Upper lobe of right lung (tissue), 1 donor: ENCODE measurements around the gene ZFAND2B. TPM values are rescaled to one million over a fixed set of nuclear protein-coding genes. Genes with fewer than 3 reads are reported as not detected.

Experiments used
- ATAC-seq: fragments of 200-7000 bp; cut with Tn5 transposase; one replicate; pipeline ENCODE4 v1.9.1; 2020; ENCODE audit warnings: mild to moderate bottlenecking, moderate library complexity
- DNase-seq: peaks from one replicate; pipeline ENCODE4 v3.0.0-alpha.2; 2020
- H3K27ac ChIP-seq: fragments of 200-600 bp; one replicate; pipeline ENCODE4 v1.8.0; 2022
- H3K27me3 ChIP-seq: fragments of 200-600 bp; one replicate; pipeline ENCODE4 v1.8.0; 2022; ENCODE audit warnings: mild to moderate bottlenecking
- H3K36me3 ChIP-seq: fragments of 200-600 bp; one replicate; pipeline ENCODE4 v1.8.0; 2022
- H3K4me1 ChIP-seq: fragments of 200-600 bp; one replicate; pipeline ENCODE4 v1.8.0; 2022
- H3K4me3 ChIP-seq: fragments of 200-600 bp; one replicate; pipeline ENCODE4 v1.8.0; 2022; ENCODE audit warnings: mild to moderate bottlenecking
- H3K9me3 ChIP-seq: fragments of 200-600 bp; one replicate; pipeline ENCODE4 v1.8.0; 2022
- intact Hi-C: fragments of 100-400 bp; cut with DNase I; formaldehyde crosslinking; loops from one replicate; pipeline ENCODE4 v1.11.0; 2022
- total RNA-seq: library from RNA; stranded (reverse); fragmentation: NEBNext Ultra II Directional; extraction: Animal tissue kit (Norgen Biotek cat#: 25700); gene quantifications from one replicate; pipeline ENCODE4 v1.2.1, GENCODE V29; 2021
- TF ChIP-seq, protein P1 (sequence below): fragments of 200-600 bp; IDR thresholded peaks from one replicate; pipeline ENCODE4 v1.8.0; 2022; ENCODE audit warnings: antibody characterized with exemption
- donor health status: DM: no; HTN: yes; CAD: no; lungs with severe emphysema.

The ZFAND2B gene
- total RNA-seq, 1 donor from 2014 or later: 41.2 TPM

DNA sequence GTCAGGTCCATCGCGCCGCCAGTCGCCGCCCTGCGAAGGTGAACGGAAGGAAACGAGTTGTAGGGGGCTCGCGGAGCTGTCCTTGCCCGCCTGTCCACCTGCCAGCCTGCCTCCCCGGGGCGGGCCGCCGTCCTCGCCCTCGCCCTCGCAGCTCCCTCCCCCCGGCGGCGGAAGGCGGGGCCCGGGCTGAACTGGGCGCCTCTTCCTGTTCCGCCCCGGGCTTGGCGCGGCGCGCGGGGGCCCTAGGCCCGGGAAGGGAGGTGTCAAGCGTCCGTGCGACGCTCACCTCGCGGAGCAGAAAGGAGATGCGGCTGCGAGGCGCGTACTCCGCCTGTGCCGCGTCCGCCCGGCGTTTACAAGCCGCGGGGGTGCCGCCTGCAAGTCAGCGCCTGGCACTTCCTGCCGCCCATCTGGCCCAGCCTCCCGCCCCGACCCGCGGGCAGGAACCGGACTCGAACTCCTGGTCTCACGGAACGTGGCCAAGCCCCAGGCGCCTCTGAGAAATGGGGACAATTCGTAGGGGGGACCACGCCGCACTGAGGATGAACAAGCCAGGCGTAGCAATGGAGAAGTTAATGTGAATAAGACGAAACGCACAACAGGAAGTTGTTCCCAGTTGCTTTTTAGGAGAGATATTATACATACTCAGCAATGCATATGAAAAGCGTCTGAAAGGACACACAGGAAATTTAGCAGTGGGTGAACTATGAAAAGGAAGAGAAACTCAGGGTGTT lies 29.6 kb upstream of the ZFAND2B start, which contains the start of gene CNPPD1:
Gene CNPPD1, minus strand, starts transcription at position 108 of the 734 bp plus-strand sequence. Its CDS starts 97 bp downstream, at position 11.
- peak; percentile 91 for ATAC-seq
- Histone ChIP-seq H3K4me3 (peak within 1 kb of the TSS; percentile 73), H3K36me3 (peaks cover 66% of the 10 kb centered on the region), H3K27me3 (no peaks in the 10 kb centered on the region), H3K4me1 (peaks cover 28% of the 10 kb centered on the region), H3K9me3 (no peaks in the 10 kb centered on the region), H3K27ac (peak within 1 kb of the TSS; percentile 98)
- DNase-seq: peak; percentile 97
- intact Hi-C loops: loop anchor here (10.0 kb wide), 1 partner anchor 48 kb away; the partner anchor contains the start of genes ANKZF1 and ATG9A
- TF ChIP-seq, protein P1, sequence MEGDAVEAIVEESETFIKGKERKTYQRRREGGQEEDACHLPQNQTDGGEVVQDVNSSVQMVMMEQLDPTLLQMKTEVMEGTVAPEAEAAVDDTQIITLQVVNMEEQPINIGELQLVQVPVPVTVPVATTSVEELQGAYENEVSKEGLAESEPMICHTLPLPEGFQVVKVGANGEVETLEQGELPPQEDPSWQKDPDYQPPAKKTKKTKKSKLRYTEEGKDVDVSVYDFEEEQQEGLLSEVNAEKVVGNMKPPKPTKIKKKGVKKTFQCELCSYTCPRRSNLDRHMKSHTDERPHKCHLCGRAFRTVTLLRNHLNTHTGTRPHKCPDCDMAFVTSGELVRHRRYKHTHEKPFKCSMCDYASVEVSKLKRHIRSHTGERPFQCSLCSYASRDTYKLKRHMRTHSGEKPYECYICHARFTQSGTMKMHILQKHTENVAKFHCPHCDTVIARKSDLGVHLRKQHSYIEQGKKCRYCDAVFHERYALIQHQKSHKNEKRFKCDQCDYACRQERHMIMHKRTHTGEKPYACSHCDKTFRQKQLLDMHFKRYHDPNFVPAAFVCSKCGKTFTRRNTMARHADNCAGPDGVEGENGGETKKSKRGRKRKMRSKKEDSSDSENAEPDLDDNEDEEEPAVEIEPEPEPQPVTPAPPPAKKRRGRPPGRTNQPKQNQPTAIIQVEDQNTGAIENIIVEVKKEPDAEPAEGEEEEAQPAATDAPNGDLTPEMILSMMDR: no peak

DNA sequence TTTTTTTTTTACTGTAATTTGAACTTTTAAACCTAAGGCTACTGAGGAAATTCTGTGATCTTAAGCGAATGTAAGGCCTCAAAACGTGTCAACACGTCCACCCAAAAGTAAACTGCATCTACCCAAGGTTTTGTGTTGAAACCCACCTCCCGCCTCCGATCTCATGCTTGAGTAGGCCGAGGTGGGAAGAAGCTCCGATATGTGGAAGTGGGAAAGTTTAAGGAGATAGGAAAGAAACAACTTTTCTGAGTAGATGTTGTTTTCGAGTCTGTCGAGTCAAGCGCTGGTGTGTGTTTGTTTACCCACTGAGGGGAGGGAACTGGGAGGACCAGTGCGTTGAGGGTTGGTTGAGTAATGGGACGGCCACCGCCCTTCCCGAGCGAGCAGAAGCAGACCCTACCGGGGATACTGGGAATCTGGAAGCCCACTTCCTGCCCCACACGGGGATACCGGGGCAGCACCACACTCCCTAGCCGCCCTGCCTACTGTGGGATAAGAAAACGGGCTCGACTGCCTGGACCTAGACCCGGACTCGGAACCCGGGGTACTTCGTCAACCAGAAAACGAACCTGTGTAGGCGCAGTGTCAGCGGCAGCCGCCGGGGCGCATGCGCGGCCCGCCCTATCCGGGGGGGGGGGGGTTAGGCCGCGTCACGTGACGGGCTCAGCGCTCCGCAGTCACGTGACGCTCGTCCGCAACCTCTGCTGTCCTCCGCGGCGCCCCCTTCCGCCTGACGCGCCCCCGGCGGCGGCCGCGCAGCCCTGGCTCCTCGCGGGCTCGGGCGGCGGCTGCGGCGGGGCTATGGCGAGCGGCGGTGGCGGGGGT lies 28.8 kb upstream of the ZFAND2B start, which contains the start of gene RETREG2:
Gene RETREG2, plus strand, starts transcription at position 724 of the 825 bp plus-strand sequence. Its CDS starts 78 bp downstream, at position 802.
- intact Hi-C loops: loop anchor here (10.0 kb wide), 1 partner anchor 47 kb away; the partner anchor contains the start of genes ANKZF1 and ATG9A
- ATAC-seq (peak; percentile 82), DNase-seq (peak; percentile 92)
- Histone ChIP-seq H3K36me3 (peaks cover 66% of the 10 kb centered on the region), H3K4me1 (peaks cover 28% of the 10 kb centered on the region), H3K4me3 (peak within 1 kb of the TSS; percentile 73), H3K9me3 (no peaks in the 10 kb centered on the region), H3K27me3 (no peaks in the 10 kb centered on the region), H3K27ac (peak within 1 kb of the TSS; percentile 98)
- TF ChIP-seq, protein P1: peak; percentile 32

DNA sequence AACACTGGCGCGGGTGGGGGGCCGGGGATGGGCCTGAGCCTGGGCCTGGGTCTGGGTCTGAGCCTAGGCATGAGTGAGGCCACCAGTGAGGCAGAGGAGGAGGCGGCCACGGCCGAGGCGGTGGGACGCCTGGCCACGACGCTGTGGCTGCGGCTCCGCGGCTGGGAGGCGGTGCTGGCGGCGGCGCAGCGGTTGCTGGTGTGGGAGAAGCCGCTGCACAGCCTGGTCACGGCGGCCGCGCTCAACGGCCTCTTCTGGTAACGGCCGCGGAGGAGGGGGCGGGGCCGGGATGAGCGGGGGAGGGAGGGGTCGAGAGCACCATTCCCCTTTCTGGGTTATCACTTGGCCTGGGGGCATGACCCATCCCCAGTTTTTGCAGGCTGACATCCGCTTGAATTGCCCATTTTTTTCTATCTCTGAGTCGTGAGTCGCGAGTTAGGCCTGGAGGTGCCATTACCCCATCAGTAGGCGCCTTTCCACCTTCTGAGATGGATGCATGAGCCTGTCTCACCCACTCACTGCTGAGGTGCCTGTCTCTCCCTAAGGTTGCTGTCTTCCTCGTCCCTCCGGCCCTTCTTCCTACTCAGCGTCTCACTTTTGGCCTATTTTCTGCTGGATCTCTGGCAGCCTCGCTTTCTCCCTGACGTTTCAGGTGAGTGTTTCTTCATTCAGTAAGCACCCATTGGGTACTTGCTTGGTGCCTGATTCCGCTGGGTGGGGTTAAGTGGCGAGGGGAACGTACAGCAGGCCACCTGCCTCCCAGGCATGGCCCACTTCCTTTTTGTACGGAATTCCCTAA lies 28.0 kb upstream of the ZFAND2B start:
- Histone ChIP-seq H3K4me1 (peaks cover 28% of the 10 kb centered on the region), H3K9me3 (no peaks in the 10 kb centered on the region), H3K4me3 (peak overlapping the region; percentile 73), H3K36me3 (peaks cover 66% of the 10 kb centered on the region), H3K27me3 (no peaks in the 10 kb centered on the region), H3K27ac (peak overlapping the region; percentile 98)
- ATAC-seq (peak; percentile 6), DNase-seq (no peak)
- TF ChIP-seq, protein P1: no peak
- intact Hi-C loops: loop anchor here (10.0 kb wide), 1 partner anchor 46 kb away; the partner anchor contains the start of genes ANKZF1 and ATG9A

DNA sequence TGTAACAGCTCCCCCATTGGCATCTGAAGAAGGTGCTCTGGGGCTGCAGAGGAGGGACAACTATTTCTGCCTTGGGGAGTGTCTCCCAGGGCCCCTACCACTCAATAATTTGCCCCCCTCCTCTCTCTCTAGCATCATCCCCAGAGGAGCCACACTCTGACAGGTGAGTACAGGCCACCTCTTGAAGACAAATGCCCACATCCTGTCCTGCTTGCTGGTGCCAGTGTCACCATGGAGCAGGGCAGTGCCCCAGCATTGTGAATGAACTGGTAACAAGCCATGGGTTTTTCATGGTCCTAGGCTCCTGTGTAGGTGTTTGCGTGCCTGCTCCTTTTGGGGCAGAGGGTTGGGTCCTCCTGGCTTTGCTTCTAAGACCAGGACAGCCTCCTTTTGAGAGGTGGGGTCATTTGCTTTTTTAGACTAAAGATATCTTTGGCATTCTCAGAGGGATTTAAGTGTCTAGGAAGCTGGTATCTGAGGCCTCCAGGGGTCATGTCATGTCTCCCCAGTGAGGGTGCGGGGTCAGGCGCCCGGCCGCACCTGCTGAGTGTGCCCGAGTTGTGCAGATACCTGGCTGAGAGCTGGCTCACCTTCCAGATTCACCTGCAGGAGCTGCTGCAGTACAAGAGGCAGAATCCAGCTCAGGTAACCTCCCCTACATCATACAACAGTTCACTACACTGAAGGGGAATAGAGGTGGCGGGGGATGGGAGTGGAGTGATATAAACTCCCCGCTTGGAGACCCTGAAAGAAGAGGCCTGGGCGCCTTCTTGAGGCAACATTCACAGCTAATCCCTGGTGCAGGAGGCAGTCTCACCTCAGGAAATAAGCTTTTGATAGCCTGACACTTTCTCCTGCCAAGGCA lies 26.7 kb upstream of the ZFAND2B start:
- Histone ChIP-seq H3K9me3 (no peaks in the 10 kb centered on the region), H3K36me3 (peaks cover 62% of the 10 kb centered on the region), H3K4me1 (peaks cover 26% of the 10 kb centered on the region), H3K4me3 (peak overlapping the region; percentile 73), H3K27me3 (no peaks in the 10 kb centered on the region), H3K27ac (no peak overlapping the region)
- intact Hi-C loops: loop anchor here (10.0 kb wide), 1 partner anchor 45 kb away; the partner anchor contains the start of genes ANKZF1 and ATG9A
- ATAC-seq (no peak), DNase-seq (no peak)
- TF ChIP-seq, protein P1: no peak
